HepG2 (cell line): ENCODE measurements around the gene POLE.

ENCODE experiments used
- EZH2 ChIP-seq: conservative IDR thresholded peaks from 2 replicates; pipeline ENCODE4 v1.6.1; 2012; ENCODE audit warnings: mild to moderate bottlenecking, low read depth, low read length, moderate library complexity
- IRF2 ChIP-seq: IDR thresholded peaks from 2 replicates; pipeline ENCODE4 v1.6.1; 2018; ENCODE audit warnings: missing genetic modification reagents, missing compliant biosample characterization
- MBNL3 ChIP-seq: fragments of 250-450 bp; sonication (Bioruptor Pico); conservative IDR thresholded peaks from 2 replicates; pipeline ENCODE4 v1.8.0; 2022; ENCODE audit warnings: mild to moderate bottlenecking, inconsistent platforms
- MTA3 ChIP-seq: sonication (generic); formaldehyde crosslinking; IDR thresholded peaks from 2 replicates; pipeline ENCODE4 v1.4.0; 2020; ENCODE audit warnings: missing genetic modification reagents
- POLR2A ChIP-seq, 2 experiments: IDR thresholded peaks; 2 replicates each; pipeline ENCODE4 v1.6.1; 2011; ENCODE audit warnings: low read depth in 2 of 2, low read length in 2 of 2, mild to moderate bottlenecking in 1 of 2, moderate library complexity in 1 of 2; ENCODE audit not compliant: insufficient read depth in 1 of 2

GRCh38 chr12:132633901-132634300 lies 53.2 kb downstream of the POLE start:
- TF ChIP-seq MTA3 (CRISPR knock-in tag), result no peak
- TF ChIP-seq EZH2, result no peak
- no peak for TF ChIP-seq IRF2 (CRISPR knock-in tag)
- TF ChIP-seq POLR2A (IDR thresholded peaks at IDR 0.05; ENCODE audit: insufficient read depth in 1 of 2, low read depth in 2 of 2, low read length in 2 of 2), result no peak
- no peak for TF ChIP-seq MBNL3
